ENCODE data around the gene STAT1.

STAT1 gene

DNA sequence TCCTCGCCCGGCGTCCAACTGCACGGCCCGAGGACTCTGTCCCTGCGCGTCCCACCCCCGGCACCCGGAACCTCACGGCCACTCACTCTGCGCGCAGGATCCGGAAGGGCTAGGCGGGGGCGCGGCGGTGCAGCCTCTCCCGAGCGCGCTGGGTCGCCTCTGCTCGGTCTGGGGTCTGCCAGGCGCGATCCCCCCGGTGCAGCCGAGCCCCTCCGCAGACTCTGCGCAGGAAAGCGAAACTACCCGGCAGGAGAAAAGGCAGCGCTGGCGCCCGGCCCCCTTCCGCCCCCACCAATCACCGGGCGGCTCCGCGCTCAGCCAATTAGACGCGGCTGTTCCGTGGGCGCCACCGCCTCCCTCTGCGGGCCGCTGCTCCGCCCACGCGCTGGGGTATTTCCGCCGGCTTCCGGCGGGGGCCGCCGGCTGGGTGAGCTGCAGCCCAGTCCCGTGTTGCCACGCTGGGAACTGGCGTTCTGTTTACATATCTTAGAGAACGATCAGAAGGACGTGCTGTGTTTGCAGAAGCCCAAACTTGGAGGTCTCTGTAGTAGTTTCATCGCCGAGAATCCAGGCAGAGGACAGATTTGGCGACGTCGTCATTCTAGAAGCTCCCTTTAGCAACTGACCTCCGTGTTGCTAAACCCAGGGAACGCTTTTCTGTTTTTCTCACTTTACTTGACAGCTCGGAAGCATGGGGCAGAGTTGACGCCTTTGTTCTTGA lies at the start of gene STAT1 (continued):
- TF ChIP-seq ZNF624 (tag by site-specific recombination; IDR thresholded peaks at IDR 0.05) (no peak), ZNF18 (tag by site-specific recombination; IDR thresholded peaks at IDR 0.05) (no peak), ZFP3 (tag by site-specific recombination; IDR thresholded peaks at IDR 0.05; ENCODE audit: low read depth) (no peak), ZNF280D (tag by site-specific recombination; IDR thresholded peaks at IDR 0.05) (no peak), ZBTB49 (tag by site-specific recombination; IDR thresholded peaks at IDR 0.05; ENCODE audit: low read depth) (no peak), HOXC10 (CRISPR knock-in tag; IDR thresholded peaks at IDR 0.05) (no peak), REPIN1 (tag by site-specific recombination; IDR thresholded peaks at IDR 0.05; ENCODE audit: low read depth) (no peak), ZNF670 (tag by site-specific recombination; IDR thresholded peaks at IDR 0.05; ENCODE audit: low read depth) (no peak), ZNF10 (tag by site-specific recombination; IDR thresholded peaks at IDR 0.05) (no peak), ZNF449 (tag by site-specific recombination; IDR thresholded peaks at IDR 0.05) (peak; percentile 26; the same call in 1 of the 2 replicates), ZNF548 (tag by site-specific recombination; IDR thresholded peaks at IDR 0.05) (no peak), KLF10 (tag by site-specific recombination; IDR thresholded peaks at IDR 0.05) (peak; percentile 96), ZNF48 (tag by site-specific recombination; IDR thresholded peaks at IDR 0.05) (no peak), ZNF274 (IDR thresholded peaks at IDR 0.05; ENCODE audit: low read length) (no peak), ZNF274 (tag by site-specific recombination; IDR thresholded peaks at IDR 0.05; ENCODE audit: borderline replicate concordance) (no peak), ZBTB6 (tag by site-specific recombination; IDR thresholded peaks at IDR 0.05) (no peak), ZNF600 (tag by site-specific recombination; IDR thresholded peaks at IDR 0.05) (peak; percentile 63; the same call in 1 of the 2 replicates), KLF8 (tag by site-specific recombination; IDR thresholded peaks at IDR 0.05) (peak; percentile 87), ZNF664 (tag by site-specific recombination; IDR thresholded peaks at IDR 0.05) (no peak)
- TF ChIP-seq, protein P1, sequence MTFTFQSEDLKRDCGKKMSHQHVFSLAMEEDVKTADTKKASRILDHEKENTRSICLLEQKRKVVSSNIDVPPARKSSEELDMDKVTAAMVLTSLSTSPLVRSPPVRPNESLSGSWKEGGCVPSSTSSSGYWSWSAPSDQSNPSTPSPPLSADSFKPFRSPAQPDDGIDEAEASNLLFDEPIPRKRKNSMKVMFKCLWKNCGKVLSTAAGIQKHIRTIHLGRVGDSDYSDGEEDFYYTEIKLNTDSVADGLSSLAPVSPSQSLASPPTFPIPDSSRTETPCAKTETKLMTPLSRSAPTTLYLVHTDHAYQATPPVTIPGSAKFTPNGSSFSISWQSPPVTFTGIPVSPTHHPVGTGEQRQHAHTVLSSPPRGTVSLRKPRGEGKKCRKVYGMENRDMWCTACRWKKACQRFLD (tag by site-specific recombination; IDR thresholded peaks at IDR 0.05) = no peak
- TF ChIP-seq, protein P2, sequence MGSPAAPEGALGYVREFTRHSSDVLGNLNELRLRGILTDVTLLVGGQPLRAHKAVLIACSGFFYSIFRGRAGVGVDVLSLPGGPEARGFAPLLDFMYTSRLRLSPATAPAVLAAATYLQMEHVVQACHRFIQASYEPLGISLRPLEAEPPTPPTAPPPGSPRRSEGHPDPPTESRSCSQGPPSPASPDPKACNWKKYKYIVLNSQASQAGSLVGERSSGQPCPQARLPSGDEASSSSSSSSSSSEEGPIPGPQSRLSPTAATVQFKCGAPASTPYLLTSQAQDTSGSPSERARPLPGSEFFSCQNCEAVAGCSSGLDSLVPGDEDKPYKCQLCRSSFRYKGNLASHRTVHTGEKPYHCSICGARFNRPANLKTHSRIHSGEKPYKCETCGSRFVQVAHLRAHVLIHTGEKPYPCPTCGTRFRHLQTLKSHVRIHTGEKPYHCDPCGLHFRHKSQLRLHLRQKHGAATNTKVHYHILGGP (tag by site-specific recombination; IDR thresholded peaks at IDR 0.05) = 0 out of 2 replicates have a peak, but pooled peaks have one; percentile 28
- TF ChIP-seq, protein P3, sequence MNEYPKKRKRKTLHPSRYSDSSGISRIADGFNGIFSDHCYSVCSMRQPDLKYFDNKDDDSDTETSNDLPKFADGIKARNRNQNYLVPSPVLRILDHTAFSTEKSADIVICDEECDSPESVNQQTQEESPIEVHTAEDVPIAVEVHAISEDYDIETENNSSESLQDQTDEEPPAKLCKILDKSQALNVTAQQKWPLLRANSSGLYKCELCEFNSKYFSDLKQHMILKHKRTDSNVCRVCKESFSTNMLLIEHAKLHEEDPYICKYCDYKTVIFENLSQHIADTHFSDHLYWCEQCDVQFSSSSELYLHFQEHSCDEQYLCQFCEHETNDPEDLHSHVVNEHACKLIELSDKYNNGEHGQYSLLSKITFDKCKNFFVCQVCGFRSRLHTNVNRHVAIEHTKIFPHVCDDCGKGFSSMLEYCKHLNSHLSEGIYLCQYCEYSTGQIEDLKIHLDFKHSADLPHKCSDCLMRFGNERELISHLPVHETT (tag by site-specific recombination; IDR thresholded peaks at IDR 0.05) = 0 out of 2 replicates have a peak, but pooled peaks have one; percentile 62

All from HEK293 (cell line).